IMR-90 (cell line): ENCODE measurements around the gene COQ8A. TPM values are rescaled to one million over a fixed set of nuclear protein-coding genes. Genes with fewer than 3 reads are reported as not detected.

Source experiments
- ATAC-seq: fragments of 200-7000 bp; cut with Tn5 transposase; 2 replicates; pipeline ENCODE4 v1.9.1; 2020; ENCODE audit warnings: low read depth, mild to moderate bottlenecking, moderate library complexity
- BruUV-seq: library from RNA; stranded (reverse); fragments of 400-500 nt; replicated peaks from 2 replicates; lab custom pipeline; 2021; lab: Mats Ljungman, UMichigan
- CTCF ChIA-PET: fragments of 300-600 bp; formaldehyde crosslinking; extraction: SDS; loops from one replicate; lab custom pipeline; 2021; ENCODE audit warnings: antibody characterized with exemption; lab: Yijun Ruan, JAX
- POLR2A ChIA-PET: fragments of 300-600 bp; sonication (Branson Sonifier 250); formaldehyde crosslinking; loops from one replicate; lab custom pipeline; 2022; ENCODE audit warnings: antibody characterized with exemption; ENCODE audit not compliant: unreplicated experiment; lab: Charles Lee
- DNase-seq: peaks from one replicate; pipeline ENCODE4 v3.0.0; 2013
- H2AFZ ChIP-seq: replicated peaks from 2 replicates; pipeline ENCODE3; 2013; ENCODE audit warnings: low read length, mild to moderate bottlenecking; ENCODE audit not compliant: poor library complexity
- H2AK5ac ChIP-seq: 2 replicates; pipeline ENCODE4 v1.6.1; 2013; ENCODE audit warnings: low read depth, low read length, inconsistent platforms
- H2AK9ac ChIP-seq: replicated peaks from 2 replicates; pipeline ENCODE3; 2013; ENCODE audit warnings: mild to moderate bottlenecking, low read depth, low read length, moderate library complexity; ENCODE audit not compliant: poor library complexity
- H2BK120ac ChIP-seq: 2 replicates; pipeline ENCODE4 v1.6.1; 2013; ENCODE audit warnings: low read depth, low read length, inconsistent platforms
- H2BK15ac ChIP-seq: 3 replicates; pipeline ENCODE4 v1.6.1; 2013; ENCODE audit warnings: low read depth, low read length, inconsistent platforms
- H2BK20ac ChIP-seq: 2 replicates; pipeline ENCODE4 v1.6.1; 2013; ENCODE audit warnings: low read depth, mild to moderate bottlenecking, inconsistent platforms, low read length, moderate library complexity
- H2BK5ac ChIP-seq: 2 replicates; pipeline ENCODE4 v1.6.1; 2013; ENCODE audit warnings: mild to moderate bottlenecking, low read depth, low read length, inconsistent platforms; ENCODE audit not compliant: poor library complexity, severe bottlenecking
- H3K14ac ChIP-seq: replicated peaks from 2 replicates; pipeline ENCODE4 v1.6.1; 2013; ENCODE audit warnings: low read depth, low read length, inconsistent platforms
- H3K18ac ChIP-seq: 2 replicates; pipeline ENCODE4 v1.6.1; 2013; ENCODE audit warnings: low read depth, low read length, control low read depth
- H3K23ac ChIP-seq: 2 replicates; pipeline ENCODE4 v1.6.1; 2013; ENCODE audit warnings: low read depth, low read length, inconsistent platforms
- H3K27ac ChIP-seq: 2 replicates; pipeline ENCODE4 v1.5.1; 2013; ENCODE audit warnings: mild to moderate bottlenecking, control low read depth, low read length; ENCODE audit not compliant: insufficient read depth
- H3K27me3 ChIP-seq: 2 replicates; pipeline ENCODE4 v1.6.1; 2013; ENCODE audit warnings: low read length; ENCODE audit not compliant: control insufficient read depth, insufficient read depth
- H3K36me3 ChIP-seq: 2 replicates; pipeline ENCODE4 v1.6.1; 2013; ENCODE audit warnings: low read length, mixed read lengths; ENCODE audit not compliant: control insufficient read depth, insufficient read depth
- H3K4ac ChIP-seq: 2 replicates; pipeline ENCODE4 v1.6.1; 2013; ENCODE audit warnings: low read depth, low read length, inconsistent platforms
- H3K4me1 ChIP-seq: 2 replicates; pipeline ENCODE4 v1.6.1; 2013; ENCODE audit warnings: low read length, mixed read lengths; ENCODE audit not compliant: control insufficient read depth, insufficient read depth
- H3K4me2 ChIP-seq: 2 replicates; pipeline ENCODE4 v1.6.1; 2013; ENCODE audit warnings: low read depth, mild to moderate bottlenecking, control low read depth, low read length, moderate library complexity
- H3K4me3 ChIP-seq: 2 replicates; pipeline ENCODE4 v1.5.1; 2013; ENCODE audit warnings: low read depth, mild to moderate bottlenecking, control low read depth, low read length, moderate library complexity; ENCODE audit not compliant: insufficient read depth
- H3K56ac ChIP-seq: 2 replicates; pipeline ENCODE4 v1.6.1; 2013; ENCODE audit warnings: low read length, inconsistent platforms; ENCODE audit not compliant: insufficient read depth; ENCODE audit errors: extremely low read depth
- H3K79me1 ChIP-seq, 2 experiments: 2 replicates each; pipeline ENCODE4 v1.6.1; 2013; ENCODE audit warnings: low read length in 2 of 2, inconsistent platforms in 1 of 2, low read depth in 1 of 2
- H3K9ac ChIP-seq: 2 replicates; pipeline ENCODE4 v1.6.1; 2013; ENCODE audit warnings: low read depth, low read length, control low read depth
- H3K9me1 ChIP-seq: 2 replicates; pipeline ENCODE4 v1.6.1; 2013; ENCODE audit warnings: low read length, inconsistent platforms; ENCODE audit not compliant: insufficient read depth
- H3K9me3 ChIP-seq: 2 replicates; pipeline ENCODE4 v1.6.1; 2013; ENCODE audit warnings: low read length; ENCODE audit not compliant: control insufficient read depth, insufficient read depth
- H4K20me1 ChIP-seq: 2 replicates; pipeline ENCODE4 v1.6.1; 2013; ENCODE audit warnings: low read length, inconsistent platforms; ENCODE audit not compliant: insufficient read depth
- H4K5ac ChIP-seq: 2 replicates; pipeline ENCODE4 v1.6.1; 2013; ENCODE audit warnings: mild to moderate bottlenecking, low read depth, low read length, control low read depth
- H4K8ac ChIP-seq, 2 experiments: 2 replicates each; pipeline ENCODE4 v1.6.1; 2013; ENCODE audit warnings: low read depth in 2 of 2, low read length in 2 of 2, control low read depth in 1 of 2, inconsistent platforms in 1 of 2
- H4K91ac ChIP-seq: 2 replicates; pipeline ENCODE4 v1.6.1; 2013; ENCODE audit warnings: low read depth, low read length, inconsistent platforms; ENCODE audit not compliant: insufficient read depth
- CEBPB ChIP-seq: IDR thresholded peaks from 2 replicates; pipeline ENCODE4 v1.6.1; 2012; ENCODE audit warnings: low read depth, low read length, improper control_type of control experiment
- CHD1 ChIP-seq: IDR thresholded peaks from 2 replicates; pipeline ENCODE4 v1.6.1; 2012; ENCODE audit warnings: low read depth, low read length, improper control_type of control experiment
- CTCF ChIP-seq: conservative IDR thresholded peaks from 2 replicates; pipeline ENCODE4 v1.5.1; 2012; ENCODE audit warnings: mild to moderate bottlenecking, low read depth, low read length, improper control_type of control experiment
- MAFK ChIP-seq: IDR thresholded peaks from 2 replicates; pipeline ENCODE4 v1.6.1; 2012; ENCODE audit warnings: low read depth, low read length, improper control_type of control experiment
- MAZ ChIP-seq: IDR thresholded peaks from 2 replicates; pipeline ENCODE4 v1.6.1; 2012; ENCODE audit warnings: low read depth, mild to moderate bottlenecking, low read length, improper control_type of control experiment, moderate library complexity, borderline replicate concordance
- MXI1 ChIP-seq: IDR thresholded peaks from 2 replicates; pipeline ENCODE4 v1.6.1; 2012; ENCODE audit warnings: low read depth, mild to moderate bottlenecking, low read length, moderate library complexity, borderline replicate concordance
- NFE2L2 ChIP-seq: fragments of 150-350 bp; IDR thresholded peaks from 2 replicates; pipeline ENCODE4 v1.6.1; 2016; ENCODE audit warnings: low read depth, mild to moderate bottlenecking, low read length
- RAD21 ChIP-seq: IDR thresholded peaks from 2 replicates; pipeline ENCODE4 v1.6.1; 2012; ENCODE audit warnings: low read length, improper control_type of control experiment
- USF2 ChIP-seq: fragments of 150-350 bp; IDR thresholded peaks from 2 replicates; pipeline ENCODE4 v1.6.1; 2017; ENCODE audit warnings: mild to moderate bottlenecking, antibody characterized with exemption, low read length, low read depth
- WGBS, 2 experiments: methylation state at CpG; one replicate each; pipeline versions ENCODE4 v1.1.5 to v1.1.7; 2013; ENCODE audit warnings: missing lambda C conversion rate in 2 of 2; ENCODE audit not compliant: insufficient read length in 1 of 2; ENCODE audit errors: extremely low coverage in 2 of 2; 5-methylcytosine and 5-hydroxymethylcytosine counted together
- dilution Hi-C: fragments of 300-500 bp; cut with HindIII; formaldehyde crosslinking; loops from one replicate; pipeline ENCODE4 v1.14.3; 2018; ENCODE audit warnings: low sequenced_read_pairs; ENCODE audit not compliant: unreplicated experiment
- in situ Hi-C: fragments of 300-500 bp; cut with MboI; formaldehyde crosslinking; loops from 3 replicates; pipeline ENCODE4 v1.14.3; 2019; ENCODE audit warnings: low sequenced_read_pairs, inconsistent platforms, mixed read lengths
- intact Hi-C: fragments of 100-400 bp; cut with micrococcal nuclease; formaldehyde crosslinking; loops from 2 replicates; pipeline ENCODE4 v1.10.0; 2022
- polyA plus RNA-seq, 3 experiments: library from polyadenylated mRNA; depleted of rRNA; stranded (reverse); fragments of >200 nt; gene quantifications; 2 replicates each; pipeline ENCODE4 v1.2.3, GENCODE V29; 2012; ENCODE audit warnings: low replicate concordance in 1 of 3
- total RNA-seq: library from RNA; depleted of rRNA; stranded (reverse); fragments of >200 nt; gene quantifications from 2 replicates; pipeline ENCODE4 v1.2.3, GENCODE V29; 2012

COQ8A gene
- total and polyA plus RNA-seq, 2 of the 4 experiments (the other 2 are of a cell fraction) = 3.8 to 6.1 TPM

- Histone ChIP-seq H2AK5ac (no peak overlapping the region), H3K27ac (no peak overlapping the region), H3K9ac (no peak overlapping the region), H3K9me1 (0 out of 2 replicates have a peak, but pooled peaks cover 3% of the 10 kb centered on the region), H3K56ac (no peak overlapping the region), H4K20me1 (no peaks in the 10 kb centered on the region), H3K36me3 (peaks cover 12% of the 10 kb centered on the region), H3K14ac (no peak overlapping the region), H4K91ac (no peak overlapping the region), H3K9me3 (no peaks in the 10 kb centered on the region), H3K23ac (no peak overlapping the region), H2BK120ac (no peak overlapping the region), H3K4me1 (no peaks in the 10 kb centered on the region), H3K79me1 (no peaks in the 10 kb centered on the region), H3K4me3 (no peak overlapping the region), H3K27me3 (no peaks in the 10 kb centered on the region), H4K5ac (no peak overlapping the region), H3K4ac (no peak overlapping the region), H2BK5ac (no peak overlapping the region), H3K4me2 (no peak overlapping the region), H4K8ac (no peak overlapping the region), H2BK15ac (no peak overlapping the region), H2BK20ac (no peak overlapping the region), H2AFZ (peak overlapping the region; percentile 27), H2AK9ac (no peak overlapping the region), H3K18ac (no peak overlapping the region)
- no CpG with 5 or more reads among the region's 3 CpGs for WGBS, 2 experiments
- intact Hi-C loops (no loop called here), dilution Hi-C loops (no loop called here), in situ Hi-C loops (no loop called here)
- CTCF ChIA-PET = no interaction called here
- no peak for TF ChIP-seq CTCF
- TF ChIP-seq MAZ = no peak
- no peak for TF ChIP-seq MAFK
- no peak for TF ChIP-seq CHD1
- no peak for TF ChIP-seq MXI1
- no peak for TF ChIP-seq CEBPB
- no peak for TF ChIP-seq NFE2L2
- no peak for TF ChIP-seq USF2
- no peak for TF ChIP-seq RAD21
- DNase-seq (no peak), ATAC-seq (no peak)
- no TSS peak for BruUV-seq
- POLR2A ChIA-PET = no interaction called here
Measured at GRCh38 chr1:226894826-226895225, 45.3 kb upstream of the COQ8A start.
